ENCODE results near the gene TRIM59.

TRIM59 gene

GRCh38 chr3:160437083-160437455 is 12.5 kb downstream of the TRIM59 start:
- Histone ChIP-seq H3K27me3 (ENCODE audit: insufficient read depth, low read length, poor library complexity, severe bottlenecking) (no peaks in the 10 kb centered on the region), H3F3A (ENCODE audit: low read depth) (no peaks in the 10 kb centered on the region), H4K20me1 (ENCODE audit: insufficient read depth, low read length, poor library complexity, severe bottlenecking) (no peaks in the 10 kb centered on the region), H3K79me2 (ENCODE audit: insufficient read depth, low read length) (no peaks in the 10 kb centered on the region), H3K4me1 (ENCODE audit: insufficient read depth, low read length, poor library complexity, severe bottlenecking) (peaks cover 3% of the 10 kb centered on the region), H3K4me2 (ENCODE audit: low read depth, low read length, poor library complexity, severe bottlenecking) (no peak overlapping the region), H3K9me3 (ENCODE audit: insufficient read depth, low read depth, low read length) (no peaks in the 10 kb centered on the region), H3K4me3 (ENCODE audit: low read length, poor library complexity, severe bottlenecking) (no peak overlapping the region), H3K9ac (ENCODE audit: low read depth, low read length, poor library complexity, severe bottlenecking) (no peak overlapping the region), H3K9me2 (replicated peaks; ENCODE audit: low read depth, low read length) (no peaks in the 10 kb centered on the region), H3K36me3 (ENCODE audit: insufficient read depth, low read length) (peaks cover 39% of the 10 kb centered on the region; the same call in 1 of the 2 replicates), H2AFZ (ENCODE audit: low read length) (no peak overlapping the region)
- no peak for TF ChIP-seq CTCF (conservative IDR thresholded peaks at IDR 0.05; ENCODE audit: low read length)
- TF ChIP-seq EZH2phosphoT487 (IDR thresholded peaks at IDR 0.05; ENCODE audit: borderline replicate concordance) = no peak

- H3K36me3 ChIP-seq (ENCODE audit: insufficient read depth, low read length) = peaks cover 52% of the 10 kb centered on the region
Measured at GRCh38 chr3:160435747-160436146, 13.8 kb downstream of the TRIM59 start.

DNA sequence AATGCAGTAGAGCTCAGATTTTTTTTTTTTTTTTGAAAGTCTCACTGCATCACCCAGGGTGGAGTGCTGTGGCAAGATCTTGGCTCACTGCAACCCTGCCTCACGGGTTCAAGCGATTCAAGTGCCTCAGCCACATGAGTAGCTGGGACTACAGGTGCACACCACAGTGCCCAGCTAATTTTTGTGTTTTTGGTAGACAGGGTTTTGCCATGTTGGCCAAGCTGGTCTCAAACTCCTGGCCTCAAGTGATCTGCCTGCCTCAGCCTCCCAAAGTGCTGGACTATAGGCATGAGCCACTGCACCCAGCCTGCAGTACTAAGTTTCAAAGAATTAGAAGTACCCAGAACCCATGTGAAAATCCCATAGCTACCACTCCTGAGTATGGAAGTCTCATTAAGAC is 14.5 kb downstream of the TRIM59 start:
- H3K27me3 ChIP-seq (ENCODE audit: insufficient read depth, low read length, poor library complexity, severe bottlenecking) = no peaks in the 10 kb centered on the region
- H4K20me1 ChIP-seq (ENCODE audit: insufficient read depth, low read length, poor library complexity, severe bottlenecking) = no peaks in the 10 kb centered on the region
- no peaks in the 10 kb centered on the region for H3K4me1 ChIP-seq (ENCODE audit: insufficient read depth, low read length, poor library complexity, severe bottlenecking)
- no peaks in the 10 kb centered on the region for H3K79me2 ChIP-seq (ENCODE audit: insufficient read depth, low read length)
- H3K36me3 ChIP-seq (ENCODE audit: insufficient read depth, low read length) = peaks cover 58% of the 10 kb centered on the region
- H3K4me3 ChIP-seq (ENCODE audit: low read length, poor library complexity, severe bottlenecking) = no peak overlapping the region
- no peaks in the 10 kb centered on the region for H3K9me3 ChIP-seq (ENCODE audit: insufficient read depth, low read depth, low read length)
- no peak overlapping the region for H3K9ac ChIP-seq (ENCODE audit: low read depth, low read length, poor library complexity, severe bottlenecking)
- no peaks in the 10 kb centered on the region for H3K9me2 ChIP-seq (replicated peaks; ENCODE audit: low read depth, low read length)
- no peak overlapping the region for H2AFZ ChIP-seq (ENCODE audit: low read length)
- no peak overlapping the region for H3K4me2 ChIP-seq (ENCODE audit: low read depth, low read length, poor library complexity, severe bottlenecking)
- TF ChIP-seq EZH2phosphoT487 (IDR thresholded peaks at IDR 0.05; ENCODE audit: borderline replicate concordance) (no peak), CTCF (conservative IDR thresholded peaks at IDR 0.05; ENCODE audit: low read length) (no peak)
- no peaks in the 10 kb centered on the region for H3F3A ChIP-seq (ENCODE audit: low read depth)

More at GRCh38 chr3:160435747-160436146, 13.8 kb downstream of the TRIM59 start:
- Histone ChIP-seq H3K4me2 (ENCODE audit: low read depth, low read length, poor library complexity, severe bottlenecking) (no peak overlapping the region), H3K4me1 (ENCODE audit: insufficient read depth, low read length, poor library complexity, severe bottlenecking) (no peaks in the 10 kb centered on the region), H3K9me3 (ENCODE audit: insufficient read depth, low read depth, low read length) (no peaks in the 10 kb centered on the region), H2AFZ (ENCODE audit: low read length) (no peak overlapping the region), H3K79me2 (ENCODE audit: insufficient read depth, low read length) (no peaks in the 10 kb centered on the region), H3F3A (ENCODE audit: low read depth) (no peaks in the 10 kb centered on the region), H3K4me3 (ENCODE audit: low read length, poor library complexity, severe bottlenecking) (no peak overlapping the region), H3K27me3 (ENCODE audit: insufficient read depth, low read length, poor library complexity, severe bottlenecking) (no peaks in the 10 kb centered on the region), H3K9ac (ENCODE audit: low read depth, low read length, poor library complexity, severe bottlenecking) (no peak overlapping the region), H3K9me2 (replicated peaks; ENCODE audit: low read depth, low read length) (no peaks in the 10 kb centered on the region), H4K20me1 (ENCODE audit: insufficient read depth, low read length, poor library complexity, severe bottlenecking) (no peaks in the 10 kb centered on the region)
- TF ChIP-seq CTCF (conservative IDR thresholded peaks at IDR 0.05; ENCODE audit: low read length) = no peak
- TF ChIP-seq EZH2phosphoT487 (IDR thresholded peaks at IDR 0.05; ENCODE audit: borderline replicate concordance) = no peak
